Measurements from ENCODE around the gene IPPK. TPM values are rescaled to one million over a fixed set of nuclear protein-coding genes. Genes with fewer than 3 reads are reported as not detected.

Gene IPPK
- total and polyA plus RNA-seq, 2 of the 8 experiments (the other 6 are each of a cell fraction or from before 2014, with no cell fraction given) = 10.5 to 13.6 TPM

DNA sequence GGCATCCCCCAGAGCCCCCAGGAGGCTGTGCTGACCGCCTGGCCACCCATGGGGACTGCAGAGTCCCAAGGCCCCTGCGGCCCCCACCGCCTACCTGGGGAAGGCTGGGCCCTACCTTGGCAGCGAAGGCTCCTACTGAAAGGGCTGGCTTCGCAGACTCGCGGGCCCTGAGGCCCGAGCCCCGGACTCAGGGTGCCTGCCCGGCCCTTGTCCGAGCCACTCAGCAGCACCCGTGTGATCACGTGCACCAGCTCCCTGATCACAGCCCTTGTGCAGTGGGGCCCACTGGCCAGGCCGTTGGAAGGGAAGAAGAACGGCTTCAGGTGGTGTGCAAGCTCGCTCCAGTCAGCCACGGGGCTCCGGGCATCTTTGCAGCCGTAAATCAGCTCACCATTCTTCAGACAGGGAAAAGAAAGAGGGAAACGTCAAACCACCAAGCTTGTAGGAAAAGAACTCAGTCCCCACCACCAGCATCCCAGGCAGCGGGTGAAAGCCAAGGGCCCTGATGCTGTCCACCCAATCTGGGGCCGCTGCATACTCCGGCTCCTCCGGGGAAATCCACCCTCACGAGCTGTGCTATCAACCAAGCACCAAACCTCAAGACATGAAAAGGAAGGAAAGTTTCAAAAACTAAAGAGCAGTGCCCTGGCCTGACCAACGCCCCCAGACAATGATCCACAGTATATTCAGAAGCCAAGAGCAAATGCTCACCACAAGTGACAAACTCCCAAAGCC lies 31.9 kb downstream of the IPPK start:
- no peak overlapping the region for H3K4me3 ChIP-seq (ENCODE audit: extremely low read depth in 1 of 4, insufficient read depth in 2 of 4, low read depth in 3 of 4, low read length in 4 of 4)
- FAIRE-seq = no peak
- no peak for DNase-seq (ENCODE audit: low read depth in 1 of 2, low spot score in 2 of 2)
- H2BK15ac ChIP-seq (ENCODE audit: low read length) = no peak overlapping the region
- TF ChIP-seq CBX8 (IDR thresholded peaks at IDR 0.05; ENCODE audit: borderline replicate concordance, low read depth, low read length) (no peak), TEAD4 (IDR thresholded peaks at IDR 0.05; ENCODE audit: low read depth, low read length) (no peak), SAP30 (IDR thresholded peaks at IDR 0.05; ENCODE audit: insufficient read depth, insufficient replicate concordance, low read length) (no peak), SRF (IDR thresholded peaks at IDR 0.05; ENCODE audit: low read depth, low read length) (no peak), RBBP5 (IDR thresholded peaks at IDR 0.05; ENCODE audit: borderline replicate concordance, low read depth, low read length) (no peak), JUND (IDR thresholded peaks at IDR 0.05; ENCODE audit: low read length) (no peak), SP1 (IDR thresholded peaks at IDR 0.05; ENCODE audit: low read depth, low read length) (no peak)
- TF ChIP-seq, protein P1, sequence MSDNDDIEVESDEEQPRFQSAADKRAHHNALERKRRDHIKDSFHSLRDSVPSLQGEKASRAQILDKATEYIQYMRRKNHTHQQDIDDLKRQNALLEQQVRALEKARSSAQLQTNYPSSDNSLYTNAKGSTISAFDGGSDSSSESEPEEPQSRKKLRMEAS (IDR thresholded peaks at IDR 0.05) = no peak
- TF ChIP-seq, protein P2, sequence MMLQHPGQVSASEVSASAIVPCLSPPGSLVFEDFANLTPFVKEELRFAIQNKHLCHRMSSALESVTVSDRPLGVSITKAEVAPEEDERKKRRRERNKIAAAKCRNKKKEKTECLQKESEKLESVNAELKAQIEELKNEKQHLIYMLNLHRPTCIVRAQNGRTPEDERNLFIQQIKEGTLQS (IDR thresholded peaks at IDR 0.05; ENCODE audit: insufficient read depth, low read depth, low read length) = no peak
- peaks cover 0 to 3% of the 10 kb centered on the region in 2 experiments for H4K20me1 ChIP-seq (replicated peaks in 1 of 2; ENCODE audit: control insufficient read depth in 1 of 2, insufficient read depth in 2 of 2, low read length in 2 of 2)
- H3K27ac ChIP-seq (ENCODE audit: low read depth, low read length) = no peak overlapping the region
- H2BK12ac ChIP-seq (ENCODE audit: low read depth, low read length) = no peak overlapping the region
- H3K4me2 ChIP-seq (ENCODE audit: insufficient read depth in 1 of 2, low read depth in 2 of 2, low read length in 2 of 2) = no peak overlapping the region
- H3K9ac ChIP-seq (replicated peaks in 1 of 4; ENCODE audit: extremely low read depth in 1 of 4, low read depth in 3 of 4, low read length in 3 of 4) = no peak overlapping the region
- H2BK120ac ChIP-seq (replicated peaks; ENCODE audit: low read depth, low read length) = no peak overlapping the region
- H2AK5ac ChIP-seq (ENCODE audit: low read depth, low read length) = no peak overlapping the region
- no peaks in the 10 kb centered on the region for H3K79me2 ChIP-seq (ENCODE audit: control insufficient read depth in 1 of 2, insufficient read depth in 2 of 2, low read length in 2 of 2)
- peaks cover 2 to 26% (median 15%) of the 10 kb centered on the region in 4 experiments; a peak in 7 of 8 replicates for H3K36me3 ChIP-seq (ENCODE audit: control insufficient read depth in 2 of 4, insufficient read depth in 4 of 4, low read length in 3 of 4)
- peaks cover 4% of the 10 kb centered on the region; the same call in 1 of the 2 replicates for H3K79me1 ChIP-seq (ENCODE audit: low read depth, low read length)
- H3K18ac ChIP-seq (ENCODE audit: extremely low read depth, low read length) = no peak overlapping the region
- H3K56ac ChIP-seq (replicated peaks; ENCODE audit: insufficient read length, low read depth, low read length) = no peak overlapping the region
- H4K91ac ChIP-seq (replicated peaks; ENCODE audit: insufficient read length, low read length) = no peak overlapping the region
- POLR2A ChIA-PET (ENCODE audit: partially characterized antibody) = no interaction called here
- H3K9me3 ChIP-seq (ENCODE audit: insufficient read depth in 2 of 2, low read depth in 1 of 2, low read length in 1 of 2) = no peaks in the 10 kb centered on the region
- H2BK20ac ChIP-seq (ENCODE audit: low read length) = no peak overlapping the region
- CTCF ChIA-PET (ENCODE audit: partially characterized antibody) = interaction anchor here (0.8 to 1.2 kb wide), 2 partner anchors 17 to 47 kb away, joined by 3 read pairs; no protein-coding TSS in a partner anchor
- H4K8ac ChIP-seq (ENCODE audit: extremely low read depth, insufficient read depth, low read length) = no peak overlapping the region
- WGBS, 2 experiments (ENCODE audit: extremely low coverage in 1 of 2, insufficient coverage in 1 of 2, insufficient read length in 1 of 2, insufficient replicate concordance in 2 of 2, low coverage in 1 of 2, low lambda C conversion rate in 2 of 2, missing lambda C conversion rate in 1 of 2) = 92% methylated on average over 24 of the region's 26 CpGs; no CpG with 5 or more reads in 1 of the 2 experiments
- H2BK5ac ChIP-seq (ENCODE audit: low read depth, low read length) = no peak overlapping the region
- no peak overlapping the region for H4K5ac ChIP-seq (ENCODE audit: insufficient read length, low read depth, low read length)
- no peak overlapping the region for H3K23ac ChIP-seq (ENCODE audit: insufficient read length)
- H2AFZ ChIP-seq (ENCODE audit: low read length) = no peak overlapping the region
- no peaks in the 10 kb centered on the region for H3K4me1 ChIP-seq (replicated peaks in 1 of 4; ENCODE audit: control insufficient read depth in 3 of 4, insufficient read depth in 4 of 4, low read length in 3 of 4)
- no peak overlapping the region for H3K4ac ChIP-seq (replicated peaks; ENCODE audit: insufficient read length, low read depth, low read length)
- no peaks in the 10 kb centered on the region for H3K23me2 ChIP-seq (ENCODE audit: low read depth, low read length)
- H3K14ac ChIP-seq (ENCODE audit: insufficient read length) = no peak overlapping the region
- no peaks in the 10 kb centered on the region for H3K27me3 ChIP-seq (replicated peaks in 1 of 4; ENCODE audit: control insufficient read depth in 3 of 4, extremely low read depth in 1 of 4, insufficient read depth in 3 of 4, low read length in 3 of 4)

Measured in H1 (cell line).